NCI-H69 (cell line): Measurements from ENCODE around the gene KCNH1.
"Not testable (repeated sequence)": the region's sequence is repeated elsewhere in the genome, so short reads cannot be mapped to it uniquely, and the experiment has no call there.

Experiments
- DNase-seq: peaks from one replicate; lab custom pipeline; 2025; lab: John Stamatoyannopoulos, UW

The KCNH1 gene

GRCh38 chr1:210684466-210685294 lies 449.3 kb downstream of the KCNH1 start:
- DNase-seq = no peak

GRCh38 chr1:210683403-210684047 lies 450.4 kb downstream of the KCNH1 start:
- DNase-seq = no peak

DNA sequence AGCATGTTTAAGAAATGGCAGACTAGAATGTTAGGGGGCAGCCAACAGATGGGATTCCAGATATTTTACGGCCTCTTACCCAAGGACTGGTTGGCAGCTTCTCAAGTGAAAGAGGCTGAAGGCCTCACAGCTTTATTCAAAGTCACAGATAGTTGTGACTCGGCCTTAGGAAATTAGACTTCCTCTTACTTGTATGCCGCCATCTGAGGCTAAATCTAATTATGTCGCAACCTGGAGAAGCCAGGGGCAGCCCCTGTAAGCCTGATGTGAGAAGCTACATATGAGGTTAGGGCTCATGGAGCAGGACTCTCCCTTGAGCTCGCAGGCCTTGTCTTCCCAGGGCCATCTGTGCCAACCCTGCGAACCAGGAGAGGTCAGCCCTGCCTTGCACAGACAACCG lies 452.8 kb downstream of the KCNH1 start:
- no peak for DNase-seq

DNA sequence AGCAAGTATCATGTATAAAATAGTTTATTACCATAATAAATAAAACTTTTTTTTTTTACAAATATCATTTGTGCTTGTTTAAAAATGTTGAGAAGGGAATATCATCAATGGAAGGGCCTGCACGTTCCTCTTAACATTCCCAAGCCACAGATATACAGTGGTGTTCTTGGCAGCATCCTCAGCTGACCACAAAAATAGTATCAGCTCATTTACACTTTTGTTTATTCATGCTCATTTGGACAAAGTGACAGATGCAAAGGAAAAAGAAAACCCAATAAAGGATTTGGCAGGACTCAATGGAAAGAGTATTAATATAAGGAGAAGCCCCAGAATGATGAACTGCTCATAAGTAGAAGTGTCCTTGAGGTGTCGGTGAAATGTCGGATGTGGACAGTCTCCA lies 455.6 kb downstream of the KCNH1 start:
- no peak for DNase-seq

DNA sequence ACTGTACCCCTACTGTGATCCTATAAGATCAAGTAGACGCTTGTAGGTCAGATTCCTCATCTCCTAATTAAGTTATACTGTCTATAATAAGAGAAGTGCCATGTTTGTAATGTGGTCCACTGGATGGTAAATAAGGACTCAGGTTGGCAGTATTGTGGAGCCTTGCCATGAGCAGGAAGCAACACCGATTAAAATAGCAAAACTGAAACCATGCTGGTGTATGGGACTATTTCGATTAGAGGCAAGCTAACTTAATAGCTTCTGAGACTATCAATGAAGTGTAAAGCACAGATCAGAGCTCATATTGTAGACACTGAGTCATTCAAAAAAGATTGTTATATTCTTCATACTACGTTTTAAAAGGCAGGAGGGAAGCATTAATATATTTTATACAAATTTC lies 456.4 kb downstream of the KCNH1 start:
- no peak for DNase-seq

- DNase-seq = no peak
Observed at GRCh38 chr1:210676539-210676938, 457.4 kb downstream of the KCNH1 start.

DNA sequence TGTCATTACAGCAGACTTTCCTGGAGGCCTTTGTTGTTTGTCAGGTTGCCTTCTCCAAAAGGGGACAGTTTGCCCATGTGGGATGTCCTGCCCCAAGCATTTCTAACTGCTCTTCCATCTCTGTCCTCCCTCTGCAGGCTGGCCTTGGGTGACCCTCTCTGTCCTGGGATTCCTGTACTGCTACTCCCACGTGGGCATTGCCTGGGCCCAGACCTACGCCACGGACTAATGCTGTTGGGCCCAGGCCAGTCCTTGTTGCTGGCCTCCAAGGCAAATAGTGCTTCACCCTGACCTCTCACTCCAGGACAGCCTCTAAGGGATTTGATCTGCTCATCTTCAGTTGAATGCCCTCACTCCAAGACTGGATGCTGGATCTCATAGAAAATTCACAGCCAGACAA lies 459.8 kb downstream of the KCNH1 start:
- DNase-seq = no peak

GRCh38 chr1:210669951-210670350 lies 464.0 kb downstream of the KCNH1 start:
- DNase-seq = peak; percentile 63

- DNase-seq = peak; percentile 47
Observed at GRCh38 chr1:210663730-210664573, 470.0 kb downstream of the KCNH1 start.

DNA sequence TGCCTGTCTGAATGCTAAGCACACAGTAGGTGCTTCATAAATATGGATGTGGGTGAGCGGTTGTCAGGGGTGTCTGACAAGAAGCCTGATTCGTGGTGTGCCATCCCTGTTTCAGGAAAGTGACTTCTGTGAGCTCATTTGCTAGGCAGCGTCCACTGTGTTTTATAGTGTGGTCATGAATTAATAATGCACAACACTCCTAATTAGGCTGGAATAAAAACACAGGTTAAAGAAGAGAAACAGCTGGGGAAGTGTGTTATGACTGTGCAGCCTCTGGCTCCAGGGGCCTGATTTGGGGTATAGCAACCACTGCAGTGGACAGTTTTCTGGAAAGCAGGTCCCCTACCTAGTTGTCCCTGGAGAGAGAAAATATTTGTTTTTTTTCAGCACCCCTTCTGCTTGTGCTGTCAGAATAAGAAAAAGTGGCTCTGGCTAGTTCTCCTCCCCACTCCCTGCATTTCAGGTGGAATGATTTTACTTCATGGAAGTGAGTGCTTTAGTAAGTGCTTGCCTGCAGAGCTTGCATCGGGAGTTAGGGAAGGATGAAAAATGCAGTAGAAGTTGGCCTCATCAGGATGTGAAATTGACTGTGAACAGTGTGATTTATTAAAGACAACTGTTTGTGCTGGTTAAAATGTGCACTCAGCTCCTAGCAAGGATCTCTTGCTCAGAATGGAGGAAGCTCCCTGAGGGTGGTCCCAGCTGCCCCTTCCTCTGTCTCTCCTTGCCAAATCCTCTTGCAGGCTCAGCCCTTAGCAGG lies 471.5 kb downstream of the KCNH1 start:
- DNase-seq = peak; percentile 41

DNA sequence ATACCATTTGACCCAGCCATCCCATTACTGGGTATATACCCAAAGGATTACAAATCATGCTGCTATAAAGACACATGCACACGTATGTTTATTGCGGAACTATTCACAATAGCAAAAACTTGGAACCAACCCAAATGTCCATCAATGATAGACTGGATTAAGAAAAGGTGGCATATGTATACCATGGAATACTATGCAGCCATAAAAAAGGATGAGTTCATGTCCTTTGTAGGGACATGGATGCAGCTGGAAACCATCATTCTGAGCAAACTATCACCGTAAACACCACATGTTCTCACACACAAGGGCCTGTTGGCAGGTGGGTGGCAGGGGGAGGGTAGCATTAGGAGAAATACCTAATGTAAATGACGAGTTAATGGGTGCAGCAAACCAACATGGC lies 472.4 kb downstream of the KCNH1 start:
- DNase-seq = not testable (repeated sequence)

DNA sequence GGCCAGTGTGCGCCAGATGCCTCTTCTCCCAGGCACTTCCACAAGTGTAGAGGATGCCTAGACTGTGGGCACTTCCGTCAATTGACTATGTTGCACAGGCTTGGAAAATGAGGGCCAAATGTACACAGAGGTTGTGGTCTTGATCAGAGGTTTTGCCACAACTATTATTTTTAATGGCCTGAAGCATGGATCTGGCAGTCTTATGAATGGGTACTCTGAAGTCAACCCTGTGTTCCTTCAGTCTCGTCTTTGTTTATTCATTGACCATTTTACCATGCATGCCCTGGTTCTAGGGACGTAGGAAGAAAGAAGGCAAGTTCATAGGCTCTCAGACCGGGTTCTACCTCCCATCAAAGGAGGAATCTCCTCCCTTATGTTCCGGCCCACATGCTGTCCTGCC lies 476.1 kb downstream of the KCNH1 start:
- DNase-seq = no peak

DNA sequence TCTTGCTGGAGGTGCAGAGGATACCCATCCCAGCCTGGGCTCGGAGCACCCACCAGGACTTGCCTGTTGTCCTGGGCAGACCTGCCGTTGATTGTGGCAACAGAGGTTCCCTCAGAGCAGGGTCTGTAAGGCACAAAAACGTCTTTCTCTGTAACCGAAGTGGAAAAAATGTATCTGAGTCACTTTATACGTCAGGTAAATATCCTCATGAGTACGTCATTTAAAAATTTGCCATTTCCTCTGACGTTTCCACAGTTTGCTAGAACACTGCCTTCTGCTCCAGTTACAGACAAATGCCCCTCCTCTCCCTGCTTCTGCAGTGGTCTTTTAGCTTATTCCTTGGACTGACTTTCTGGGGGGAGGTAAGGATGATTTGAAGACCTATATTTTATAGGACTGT lies 478.4 kb downstream of the KCNH1 start:
- no peak for DNase-seq

DNA sequence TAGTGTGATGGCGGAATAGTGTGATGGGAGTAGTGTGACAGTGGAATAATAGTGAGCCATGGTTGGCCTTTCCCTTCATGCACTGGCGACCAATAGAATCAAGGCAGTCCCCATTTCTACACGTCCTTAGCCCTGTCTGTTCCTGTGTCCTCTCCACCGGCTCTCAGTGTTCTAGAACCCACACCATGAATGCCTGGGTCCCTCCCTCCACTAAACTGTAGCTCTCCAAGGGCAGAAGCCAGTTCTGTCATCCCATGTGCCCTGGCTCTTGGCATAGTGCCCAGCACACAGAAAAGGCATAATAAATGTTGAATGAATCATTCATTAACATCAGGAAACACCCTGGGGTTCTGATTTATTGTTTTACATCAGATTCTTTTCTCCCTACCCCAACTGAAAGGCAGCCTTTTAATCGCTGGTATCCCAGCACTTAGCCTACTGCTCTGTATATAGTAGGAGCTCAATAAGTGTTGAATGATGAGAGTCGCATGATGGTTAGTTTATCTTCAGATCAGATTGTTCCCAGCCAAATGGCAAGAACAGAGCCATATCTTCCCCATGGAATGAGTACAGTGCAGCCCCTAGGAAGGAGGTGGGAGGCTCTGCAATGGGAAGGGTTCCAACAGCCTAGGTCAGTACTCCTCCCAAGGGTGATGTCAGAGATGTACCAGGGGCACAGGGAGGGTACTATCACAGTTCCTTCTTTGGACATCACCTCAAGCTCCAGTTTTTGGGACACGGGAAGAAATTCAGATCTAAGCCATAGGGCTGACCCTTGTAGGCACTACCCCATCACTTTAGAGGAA lies 479.6 kb downstream of the KCNH1 start:
- DNase-seq = peak; percentile 81

- no peak for DNase-seq
Observed at GRCh38 chr1:210653771-210654170, 480.2 kb downstream of the KCNH1 start.

GRCh38 chr1:210652329-210652954 lies 481.5 kb downstream of the KCNH1 start:
- DNase-seq = no peak

GRCh38 chr1:210650403-210650802 lies 483.5 kb downstream of the KCNH1 start:
- peak; percentile 34 for DNase-seq

- no peak for DNase-seq
Observed at GRCh38 chr1:210648588-210649269, 485.2 kb downstream of the KCNH1 start.

DNA sequence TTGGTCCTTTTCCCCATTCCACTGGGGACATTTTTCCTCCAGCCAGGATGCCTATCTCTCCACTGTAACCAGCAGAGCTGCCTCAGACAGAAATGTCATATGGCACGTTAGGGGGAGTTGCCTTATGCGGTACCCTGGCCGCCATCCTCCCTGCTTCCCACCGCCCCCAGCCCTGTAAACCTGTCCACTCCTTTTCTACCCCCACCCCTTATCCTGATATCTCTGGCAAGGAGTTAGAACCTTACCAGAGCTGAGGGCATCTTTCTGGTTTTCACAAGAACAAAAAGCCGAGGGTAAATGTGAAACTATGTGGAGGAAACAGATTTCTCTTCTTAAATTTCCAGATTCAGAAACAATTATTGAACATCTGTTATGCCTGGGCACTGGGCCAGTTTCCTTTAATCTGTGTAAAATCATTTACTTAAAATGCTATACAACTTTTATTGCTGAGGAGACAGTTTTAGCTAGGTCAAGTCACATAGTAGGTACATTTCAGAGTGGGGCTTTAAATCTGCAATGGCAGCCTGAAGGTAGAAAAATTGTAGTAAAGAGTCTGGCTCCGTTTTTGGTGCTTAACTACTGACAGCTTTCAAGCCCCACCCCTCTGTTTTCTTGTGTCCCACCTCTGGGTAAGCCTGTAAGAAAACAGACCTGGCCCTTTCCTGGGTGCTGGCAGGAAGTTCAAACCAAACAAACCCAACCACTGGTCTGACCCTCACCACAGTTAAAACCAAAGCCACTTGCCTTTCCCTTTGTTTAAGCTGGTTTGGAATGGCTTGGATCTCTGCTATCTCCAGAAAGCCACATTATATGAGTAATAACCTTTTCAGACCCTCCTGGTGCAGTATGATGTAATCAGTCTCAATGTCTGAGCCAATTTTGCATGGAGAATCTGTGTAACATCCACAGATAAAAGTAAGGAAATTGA lies 486.3 kb downstream of the KCNH1 start:
- DNase-seq = peak; percentile 80
